Stimulated activated CD4-positive, alpha-beta T cell treated with anti-CD3 and anti-CD28 coated beads, Interleukin-15, amount 100 ng/mL, for 24 hours (primary cell): ENCODE measurements around the gene ZER1.

Source experiments
- DNase-seq: peaks from one replicate; pipeline ENCODE4 v3.0.0-alpha.2; 2020

The ZER1 gene

DNA sequence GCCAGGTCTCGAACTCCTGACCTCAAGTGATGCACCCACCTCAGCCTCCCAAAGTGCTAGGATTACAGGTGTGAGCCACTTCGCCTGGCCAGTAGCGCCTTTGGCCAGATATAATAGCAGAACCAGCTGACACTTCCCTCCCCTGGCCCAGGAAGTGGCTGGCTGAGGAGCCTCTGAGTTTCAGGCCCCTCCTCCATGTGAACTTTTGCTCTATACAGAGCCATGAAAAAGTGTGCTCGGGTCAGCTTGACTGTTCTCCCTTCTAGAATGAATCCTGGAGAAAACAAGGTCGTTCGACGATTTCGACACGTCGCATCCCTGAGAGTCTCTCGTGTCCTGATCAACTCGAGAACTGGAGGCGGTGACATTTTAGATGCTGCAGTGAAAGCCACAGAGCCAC is 39.2 kb downstream of the ZER1 start:
- no peak for DNase-seq

DNA sequence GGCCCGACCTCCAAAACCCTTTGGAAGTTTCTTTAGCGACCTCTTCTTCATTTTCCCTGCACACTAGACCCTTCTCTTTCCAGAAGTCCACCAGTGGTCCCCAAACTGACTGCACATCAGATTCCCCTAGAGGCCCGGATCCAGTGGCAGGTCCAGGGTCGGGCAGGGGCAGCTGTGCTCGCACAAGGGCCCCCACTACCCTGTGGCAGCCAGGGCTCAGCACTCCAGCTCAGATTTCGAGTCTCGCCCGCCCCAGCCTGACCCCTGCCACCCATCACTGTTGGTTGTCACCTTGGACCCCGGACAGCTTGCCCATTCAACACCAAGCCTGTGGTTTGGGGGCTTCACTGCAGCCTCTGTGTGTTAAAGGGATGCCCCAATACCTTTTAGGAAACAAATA is 40.0 kb downstream of the ZER1 start:
- DNase-seq, result no peak

DNA sequence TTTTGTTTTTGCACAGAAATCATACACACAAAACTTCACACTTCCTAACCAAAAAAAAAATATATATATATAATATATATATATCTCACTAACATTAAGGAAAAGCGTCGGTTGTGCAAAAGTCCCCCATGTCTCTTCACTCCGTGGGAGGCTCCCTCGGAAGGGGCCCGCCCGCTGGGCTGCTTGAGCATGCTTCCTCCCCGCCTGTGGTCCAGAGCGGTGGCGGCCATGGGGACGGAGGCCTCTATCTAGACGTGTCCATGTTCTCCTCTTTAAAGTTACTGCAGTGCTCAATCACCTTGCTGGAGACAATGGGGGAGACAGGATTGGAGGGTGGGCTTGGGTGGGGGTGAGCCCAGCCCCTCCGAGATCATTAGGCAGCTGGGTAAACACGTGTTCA is 40.6 kb downstream of the ZER1 start:
- no peak for DNase-seq

DNA sequence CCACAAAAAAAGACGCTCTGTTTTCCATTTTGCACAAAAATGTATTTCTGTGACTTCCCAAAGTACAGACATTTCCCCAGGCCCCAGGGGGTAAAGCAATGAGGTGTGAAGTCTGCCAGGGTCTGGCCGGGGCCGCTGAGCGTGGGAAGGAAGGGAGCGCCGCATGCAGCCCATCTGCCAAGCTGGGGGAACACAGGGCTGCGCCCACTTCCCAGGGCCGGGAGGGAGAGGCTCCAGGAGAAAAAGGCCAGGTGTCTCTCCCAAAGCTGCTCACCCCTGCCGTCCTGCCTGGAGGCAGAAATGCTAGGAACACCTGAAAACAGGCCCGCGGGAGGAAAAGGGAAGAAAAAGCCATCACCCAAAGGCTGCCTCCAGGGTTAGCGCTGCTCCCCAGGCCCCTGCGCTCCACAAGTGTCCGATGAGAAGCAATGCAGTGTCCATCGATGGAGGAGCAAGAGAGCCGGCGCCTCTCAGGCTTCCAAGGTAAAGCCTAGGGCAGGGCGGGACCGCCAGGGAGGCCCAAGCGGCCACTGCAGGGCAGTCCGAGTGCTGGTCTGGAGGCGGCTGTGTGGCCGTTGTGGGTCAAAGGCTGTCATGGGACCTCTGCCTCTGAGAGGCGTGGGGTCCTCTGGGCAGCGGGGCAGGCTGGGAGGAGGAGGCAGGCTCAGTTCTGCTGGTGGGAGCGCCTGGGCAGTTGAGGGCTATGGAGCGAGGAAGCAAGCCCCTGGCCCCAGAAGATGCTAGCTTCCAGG is 41.8 kb downstream of the ZER1 start:
- DNase-seq, result no peak

DNA sequence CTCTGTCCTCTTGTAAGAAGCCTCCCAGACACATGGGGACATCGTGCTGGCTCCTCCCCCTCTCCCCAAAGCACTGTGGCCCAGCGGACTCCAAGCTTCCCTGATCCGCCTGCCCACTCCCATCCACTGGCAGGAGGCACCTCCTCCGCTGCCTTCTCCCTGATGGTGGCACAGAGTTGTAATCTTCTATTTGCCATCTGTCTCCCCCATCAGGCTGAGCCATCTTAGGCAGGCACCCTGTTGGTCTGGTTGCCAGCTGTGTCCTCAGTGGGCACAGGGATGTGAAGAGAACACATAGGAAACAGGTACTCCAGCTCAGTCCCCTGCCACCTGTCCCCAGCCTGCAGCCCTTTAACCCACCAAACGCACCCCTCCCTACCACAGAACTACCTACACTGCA is 42.4 kb downstream of the ZER1 start:
- DNase-seq, result no peak

DNA sequence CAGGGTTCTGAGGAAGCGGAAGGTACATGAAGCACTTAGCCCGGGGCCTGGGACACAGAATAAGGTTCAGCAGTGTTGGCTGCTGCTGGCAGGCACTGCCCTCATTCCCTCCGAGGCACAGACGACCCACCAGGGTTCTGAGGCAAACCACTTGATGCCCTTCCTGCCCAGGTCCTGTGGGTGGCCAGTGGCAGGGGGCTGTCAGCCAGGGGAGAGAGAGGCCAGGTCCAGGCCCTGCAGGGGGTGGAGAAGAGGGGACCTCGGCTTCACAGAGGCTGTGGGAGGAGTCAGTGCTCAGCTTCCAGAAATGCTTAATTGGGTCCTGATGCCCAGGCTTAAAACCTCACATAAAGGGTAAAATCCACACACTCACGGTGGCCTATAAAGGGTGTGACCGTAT is 43.4 kb downstream of the ZER1 start:
- DNase-seq, result no peak

DNA sequence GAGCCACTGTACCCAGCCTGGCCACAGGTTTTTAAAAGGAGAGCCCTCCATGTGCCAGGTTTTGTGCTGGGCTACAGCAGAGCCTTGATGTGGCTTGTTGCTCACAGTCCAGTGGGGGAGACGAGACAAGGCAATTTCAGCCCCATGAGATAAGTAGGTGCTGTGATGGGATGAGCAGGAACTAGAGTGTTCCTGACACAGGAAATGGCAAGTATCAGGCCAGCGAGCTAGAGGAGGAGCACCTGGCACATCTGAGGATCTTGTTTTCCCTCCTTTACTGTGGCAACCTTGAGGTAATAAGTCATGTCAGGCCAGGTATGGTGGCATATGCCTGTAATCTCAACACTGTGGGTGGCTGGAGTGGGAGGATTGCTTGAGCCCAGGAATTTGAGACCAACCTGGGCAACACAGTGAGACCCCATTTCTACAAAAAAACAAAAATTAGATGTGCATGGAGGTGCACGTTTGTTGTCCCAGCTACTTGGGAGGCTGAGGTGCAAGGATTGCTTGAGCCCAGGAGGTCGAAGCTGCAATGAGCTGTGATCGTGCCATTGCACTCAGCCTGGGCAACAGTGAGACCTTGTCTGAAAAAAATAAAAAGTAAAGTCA is 44.0 kb downstream of the ZER1 start:
- no peak for DNase-seq

DNA sequence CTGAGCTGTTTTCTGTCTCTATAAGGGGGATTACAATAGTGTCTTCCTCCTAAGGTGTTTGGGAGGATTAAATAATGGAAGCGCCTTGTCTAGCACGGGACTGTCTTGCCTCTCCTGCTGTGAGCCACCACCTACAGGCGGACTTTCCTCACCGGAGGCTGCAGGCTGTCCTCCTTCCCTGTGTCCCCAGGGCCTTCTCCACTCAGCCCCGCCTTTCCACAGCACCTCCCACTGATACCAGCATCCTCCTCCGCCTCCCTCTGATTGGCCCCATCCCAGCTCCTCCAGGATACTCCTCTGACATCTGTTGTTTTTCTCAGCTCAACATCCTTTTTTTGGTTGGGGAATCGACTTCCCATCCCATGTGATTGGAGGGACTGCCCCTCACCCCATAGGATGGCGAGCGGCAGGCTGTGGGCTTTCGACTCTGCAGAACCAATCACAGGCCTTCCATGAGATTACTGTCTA is 46.9 kb downstream of the ZER1 start:
- DNase-seq, result peak; percentile 74

DNA sequence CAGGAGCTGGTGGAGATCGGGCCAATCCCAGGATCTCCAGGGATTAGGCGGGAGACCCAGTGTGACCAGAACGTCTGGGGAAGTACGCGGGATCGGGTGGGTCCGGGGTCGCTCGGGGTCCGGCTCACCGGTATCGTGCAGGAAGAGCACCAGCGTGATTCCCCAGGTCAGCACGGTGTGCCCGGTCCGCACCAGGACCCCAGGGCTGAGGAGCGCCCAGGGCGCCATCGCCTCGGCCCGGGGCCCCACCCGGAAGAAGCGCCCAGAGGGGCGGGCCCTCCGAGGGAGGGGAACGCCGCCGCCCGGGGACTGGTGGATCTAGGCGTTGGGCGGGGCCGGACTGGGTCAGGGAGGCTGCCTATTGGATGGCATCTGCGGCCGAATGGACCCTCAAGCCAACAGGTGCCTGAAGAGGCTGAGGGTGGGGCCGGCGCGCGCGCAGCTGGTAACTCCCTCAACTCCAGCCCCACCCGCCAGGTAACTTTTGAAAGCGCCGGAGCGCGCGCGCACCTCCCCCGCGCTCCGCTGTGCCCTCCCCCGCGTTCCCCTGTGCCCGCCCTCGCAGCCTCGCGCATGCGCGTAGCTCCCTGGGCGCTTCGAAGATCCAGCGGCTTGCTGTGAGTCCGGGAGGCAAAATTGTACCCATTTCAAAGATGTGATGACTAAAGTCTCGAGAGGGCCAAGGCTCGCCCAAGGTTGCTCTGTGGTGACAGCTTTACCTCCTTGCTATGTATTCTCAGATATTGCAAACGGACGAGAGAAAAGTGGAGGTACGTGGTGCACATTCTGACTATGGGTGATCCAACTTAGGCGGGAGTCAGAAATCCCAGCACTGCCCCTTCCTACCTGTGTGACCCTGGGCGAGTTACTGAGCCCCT is 47.6 kb downstream of the ZER1 start, which contains the start of gene ZDHHC12:
Gene ZDHHC12 (minus strand): TSS at position 262 of the 878 bp plus-strand sequence. CDS start 34 bp downstream, at position 228.
- peak; percentile 100 for DNase-seq

DNA sequence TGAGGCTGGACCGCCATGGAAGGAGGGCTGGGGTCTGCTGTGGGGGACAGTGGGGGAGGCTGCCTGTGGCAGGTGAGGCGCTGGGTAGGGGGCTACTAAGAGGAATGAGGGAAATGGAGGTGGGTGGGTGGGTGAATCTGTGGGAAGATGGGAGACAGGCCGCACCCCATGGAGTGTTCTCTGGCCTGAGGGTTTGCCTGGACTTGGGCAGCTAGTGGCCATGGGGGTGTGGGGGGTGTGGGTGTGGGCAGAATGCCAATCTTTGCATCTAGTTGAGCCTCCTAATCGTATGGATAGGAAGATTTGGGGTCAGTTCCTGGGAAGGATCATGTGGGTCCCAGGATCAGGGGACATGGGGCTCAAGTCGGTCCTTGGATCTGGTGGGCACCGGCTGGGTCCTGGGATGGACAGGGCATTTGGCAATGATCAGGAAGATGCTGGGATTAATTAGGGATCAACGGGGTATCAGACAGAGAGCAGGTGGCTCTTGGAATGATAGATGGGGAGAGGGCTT is 48.3 kb downstream of the ZER1 start:
- DNase-seq, result no peak

DNA sequence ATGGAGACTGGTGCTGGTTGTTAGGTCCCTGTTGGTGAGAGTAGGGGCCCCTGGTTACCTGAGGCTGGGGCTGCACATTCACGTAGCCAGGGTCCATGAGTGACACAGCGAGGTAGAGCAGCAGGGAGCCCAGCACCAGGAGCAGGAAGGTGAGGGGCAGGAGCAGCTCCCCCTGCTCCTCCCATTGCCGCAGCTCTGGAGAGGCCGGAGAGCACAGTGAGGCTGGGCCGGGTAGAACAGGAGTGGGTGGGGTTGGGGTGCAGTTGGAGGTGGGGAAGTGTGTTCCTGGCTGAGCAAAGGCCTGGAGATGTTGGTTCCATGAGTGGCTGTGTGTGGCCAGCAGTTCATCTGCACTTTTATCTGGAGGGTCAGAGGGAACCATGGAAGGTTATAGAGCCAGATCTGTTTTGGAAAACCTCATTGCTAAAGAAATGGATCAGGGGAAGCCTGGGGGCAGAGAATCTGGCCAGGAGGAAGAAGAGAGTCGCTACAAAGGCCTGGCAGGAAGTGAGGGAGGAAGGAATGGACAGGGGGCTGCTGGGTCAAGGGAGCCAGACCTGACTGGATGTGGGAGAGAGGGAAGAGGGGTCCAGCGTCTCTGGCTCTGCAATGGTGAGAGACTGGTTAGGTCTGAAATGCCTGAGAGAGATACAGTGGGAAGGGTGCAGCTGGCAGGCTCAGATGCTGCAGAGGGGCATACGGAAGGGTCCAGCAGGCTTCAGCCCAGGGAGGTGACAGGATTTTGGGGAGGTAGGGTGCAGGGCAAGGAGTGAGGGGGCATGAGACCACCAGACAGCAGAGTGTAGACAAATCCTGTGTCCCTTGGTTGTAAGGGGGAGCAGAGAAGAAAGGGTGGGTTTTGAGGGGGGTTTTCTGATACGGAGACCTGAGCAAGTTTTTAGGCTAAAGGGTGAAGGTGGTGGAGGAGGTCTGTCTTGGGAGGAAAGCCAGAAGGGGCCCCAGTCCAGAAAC is 49.1 kb downstream of the ZER1 start:
- DNase-seq, result no peak

DNA sequence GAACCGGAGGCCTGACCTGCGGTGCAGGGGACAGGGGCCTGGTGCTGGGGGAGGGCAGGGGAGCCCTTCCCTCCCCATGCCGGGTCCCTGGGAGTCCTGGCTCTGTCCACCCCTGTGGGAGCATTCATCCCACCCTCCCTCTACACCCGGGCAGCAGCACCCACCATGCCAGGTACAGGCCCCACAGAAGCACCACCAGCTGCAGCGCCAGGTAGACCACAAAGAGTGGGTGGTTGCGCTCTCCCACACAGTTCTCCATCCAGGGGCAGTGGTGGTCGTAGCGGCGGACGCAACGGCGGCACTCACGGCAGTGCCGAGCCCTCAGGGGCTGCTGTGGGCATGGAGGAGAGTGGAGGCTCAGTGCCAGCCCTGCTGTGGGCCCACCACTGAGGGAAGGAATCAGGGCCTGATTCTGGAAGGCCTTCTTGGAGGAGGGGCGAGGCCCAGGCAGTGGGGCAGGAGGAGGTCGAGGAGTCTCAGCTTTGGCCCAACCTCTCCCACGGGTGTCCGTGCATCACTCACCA is 50.2 kb downstream of the ZER1 start:
- DNase-seq, result no peak

DNA sequence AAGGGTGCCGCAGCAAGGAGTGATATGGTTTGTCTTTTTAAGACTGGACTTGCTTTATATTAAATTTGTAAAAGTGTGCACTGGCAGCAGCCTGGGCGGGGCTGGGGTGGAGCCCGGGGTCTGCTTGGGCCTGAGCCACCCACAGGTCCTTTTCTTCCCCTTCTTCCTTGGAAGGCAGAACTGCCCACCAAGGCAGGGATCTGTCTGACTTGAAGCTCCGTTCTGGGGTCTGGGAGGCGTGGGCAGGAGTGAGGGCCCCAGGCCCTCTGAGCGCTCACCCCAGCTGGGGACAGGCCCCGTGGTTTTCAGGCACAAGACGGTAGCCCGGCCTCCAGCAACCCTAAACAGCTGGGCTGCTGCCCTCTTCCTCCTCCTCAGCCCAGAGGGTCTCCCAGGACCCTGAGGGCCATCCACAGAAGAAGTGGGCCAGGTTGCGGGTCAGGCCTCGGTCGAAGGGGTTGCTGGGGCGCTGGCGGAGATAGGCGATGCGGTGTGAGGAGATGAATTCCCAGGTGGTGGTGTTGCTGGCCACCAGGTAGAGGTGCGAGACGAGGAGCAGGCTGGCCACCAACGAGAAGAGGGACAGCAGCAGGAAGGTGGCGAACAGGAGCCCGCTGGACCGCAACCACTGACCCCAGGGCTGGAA is 50.8 kb downstream of the ZER1 start:
- DNase-seq, result no peak

DNA sequence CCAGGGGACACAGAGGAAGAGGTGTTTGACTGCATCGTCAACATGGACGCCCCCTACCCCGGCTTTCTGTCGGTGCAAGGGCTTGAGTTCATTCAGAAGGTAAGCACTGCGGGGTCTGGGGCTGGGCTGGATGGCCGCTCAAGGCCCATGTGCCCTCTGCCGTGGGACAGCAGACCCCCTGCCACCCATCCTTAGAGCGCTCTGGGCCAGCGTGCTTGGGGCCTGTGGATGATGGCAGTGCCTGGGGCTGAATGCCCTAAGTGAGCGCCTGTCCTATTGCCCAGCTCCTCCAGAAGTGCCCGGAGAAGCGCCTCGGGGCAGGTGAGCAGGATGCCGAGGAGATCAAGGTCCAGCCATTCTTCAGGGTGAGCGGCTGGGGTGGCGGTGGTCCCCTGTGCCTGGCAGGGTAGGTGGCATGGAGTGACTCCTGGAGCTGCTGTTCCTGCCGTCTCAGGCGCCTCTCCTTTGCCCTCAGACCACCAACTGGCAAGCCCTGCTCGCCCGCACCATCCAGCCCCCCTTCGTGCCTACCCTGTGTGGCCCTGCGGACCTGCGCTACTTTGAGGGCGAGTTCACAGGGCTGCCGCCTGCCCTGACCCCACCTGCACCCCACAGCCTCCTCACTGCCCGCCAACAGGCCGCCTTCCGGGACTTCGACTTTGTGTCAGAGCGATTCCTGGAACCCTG is 51.7 kb downstream of the ZER1 start:
- no peak for DNase-seq

DNA sequence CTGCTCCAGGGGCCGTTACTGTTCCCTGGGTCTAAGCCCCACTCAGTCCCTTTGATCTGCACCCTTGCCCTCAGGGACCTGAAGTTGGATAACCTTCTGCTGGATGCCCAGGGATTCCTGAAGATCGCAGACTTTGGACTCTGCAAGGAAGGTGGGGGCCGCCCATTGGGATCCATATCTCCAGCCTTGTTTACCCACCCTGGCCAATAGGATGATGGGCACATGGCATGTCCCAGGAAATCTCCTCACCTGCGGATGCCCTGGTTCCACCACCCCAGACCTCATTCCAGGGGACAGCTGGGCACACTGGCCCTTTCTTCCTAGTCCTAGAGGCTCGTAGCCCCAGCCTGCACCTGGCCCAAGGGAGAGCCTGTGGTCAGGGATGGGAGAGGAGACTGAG is 53.3 kb downstream of the ZER1 start:
- DNase-seq, result no peak

DNA sequence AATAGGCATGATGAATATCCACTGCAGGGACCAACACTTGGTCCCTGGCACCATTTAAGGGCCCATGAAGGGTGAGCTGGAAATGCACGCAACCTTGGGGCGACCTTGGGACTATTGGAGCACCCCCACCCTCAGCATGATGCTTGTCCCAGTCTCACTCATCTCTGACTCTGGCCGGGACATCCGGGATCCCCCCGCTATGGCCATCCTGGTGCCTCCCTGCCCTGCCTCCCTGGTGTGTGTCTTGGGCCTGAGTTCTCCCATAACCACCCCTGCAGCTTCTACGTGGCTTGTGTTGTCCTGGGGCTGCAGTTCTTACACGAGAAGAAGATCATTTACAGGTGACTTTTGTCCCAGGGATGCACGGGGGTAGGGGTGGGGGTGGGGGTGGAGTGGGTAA is 53.7 kb downstream of the ZER1 start:
- no peak for DNase-seq

DNA sequence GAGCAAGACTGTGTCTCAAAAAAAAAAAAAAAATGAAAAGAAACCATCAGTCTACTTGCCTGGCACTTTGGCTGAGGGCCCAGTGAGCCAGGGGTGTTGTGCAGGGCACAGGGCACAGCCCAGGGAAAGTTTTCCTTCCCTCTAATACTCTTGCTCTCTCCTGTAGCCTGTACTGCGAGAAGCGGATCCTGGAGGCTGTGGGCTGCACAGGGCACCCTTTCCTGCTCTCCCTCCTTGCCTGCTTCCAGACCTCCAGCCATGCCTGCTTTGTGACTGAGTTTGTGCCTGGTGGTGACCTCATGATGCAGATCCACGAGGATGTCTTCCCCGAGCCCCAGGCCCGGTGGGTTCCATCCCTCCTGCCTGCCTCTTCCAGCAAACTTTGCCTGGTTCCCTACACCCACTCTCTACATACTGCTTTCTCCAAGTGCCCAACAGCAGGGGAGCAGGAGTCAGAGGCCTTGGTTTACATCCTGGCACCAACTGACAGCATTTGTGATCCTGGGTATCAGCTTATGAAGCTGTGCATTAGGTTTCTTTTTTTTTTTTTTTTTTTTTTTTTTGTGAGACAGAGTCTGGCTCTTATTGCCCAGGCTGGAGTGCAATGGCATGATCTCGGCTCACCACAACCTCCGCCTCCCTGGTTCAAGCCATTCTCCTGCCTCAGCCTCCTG is 55.0 kb downstream of the ZER1 start:
- DNase-seq, result no peak

DNA sequence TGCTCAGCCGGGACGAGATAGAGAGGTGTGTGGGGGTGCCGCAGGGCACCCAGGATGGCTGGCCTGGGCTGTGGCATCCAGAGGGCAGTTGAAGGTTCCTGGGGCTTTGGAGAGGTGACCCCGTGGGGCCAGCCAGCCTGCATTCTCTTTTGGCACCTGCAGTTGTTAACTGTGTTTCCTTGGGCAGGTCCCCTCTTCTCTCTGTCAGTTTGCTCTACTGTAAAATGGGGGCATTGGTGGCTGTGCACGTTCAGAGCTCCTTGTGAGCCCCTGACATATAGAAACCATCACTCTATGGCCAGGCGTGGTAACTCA is 56.3 kb downstream of the ZER1 start:
- no peak for DNase-seq

DNA sequence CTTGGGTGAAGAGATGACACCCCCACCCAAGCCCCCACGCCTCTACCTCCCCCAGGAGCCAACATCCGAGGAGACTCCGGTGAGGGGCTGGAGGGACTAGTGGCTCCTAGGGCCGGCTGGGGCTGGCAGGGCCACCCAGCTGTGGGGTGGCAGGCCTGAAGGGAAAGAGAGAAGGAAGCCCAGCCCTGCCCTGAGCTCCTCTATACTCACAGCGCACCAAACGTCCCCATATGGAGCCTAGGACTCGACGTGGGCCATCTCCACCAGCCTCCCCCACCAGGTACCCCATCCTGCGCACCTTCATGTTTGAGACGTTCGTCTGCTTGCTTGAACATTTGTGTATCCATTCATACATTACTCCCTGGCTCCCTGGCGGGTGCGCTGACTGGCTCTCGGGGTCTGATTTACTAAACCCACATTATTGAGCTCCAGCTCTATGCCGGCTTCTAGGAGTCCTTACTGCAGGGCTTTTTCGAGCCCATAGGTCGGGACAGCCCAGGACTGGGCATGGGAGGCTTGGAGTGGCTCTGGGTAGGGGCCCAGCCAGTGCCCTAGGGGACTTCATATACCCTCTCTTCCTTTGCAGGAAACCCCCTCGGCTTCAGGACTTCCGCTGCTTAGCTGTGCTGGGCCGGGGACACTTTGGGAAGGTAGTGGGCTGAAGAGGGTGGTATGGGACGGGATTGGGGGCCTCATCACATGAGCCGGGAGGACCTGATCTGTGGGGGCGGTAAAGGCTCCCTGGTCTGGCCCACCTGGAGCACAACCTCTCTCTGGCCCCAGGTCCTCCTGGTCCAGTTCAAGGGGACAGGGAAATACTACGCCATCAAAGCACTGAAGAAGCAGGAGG is 56.9 kb downstream of the ZER1 start:
- DNase-seq, result no peak
